B cell (primary cell): Measurements from ENCODE around the gene TCN2. TPM values are rescaled to one million over a fixed set of nuclear protein-coding genes. Genes with fewer than 3 reads are reported as not detected.

ENCODE experiments used
- ATAC-seq: fragments of 200-7000 bp; cut with Tn5 transposase; one replicate; pipeline ENCODE4 v1.10.0; 2021; ENCODE audit warnings: low read depth, mild to moderate bottlenecking, moderate number of reproducible peaks, moderate library complexity
- CTCF ChIA-PET: fragments of 350-600 bp; sonication (Branson Sonifier 250); formaldehyde crosslinking; loops from one replicate; lab custom pipeline; 2021; ENCODE audit warnings: antibody characterized with exemption, inconsistent platforms; lab: Charles Lee
- POLR2A ChIA-PET: fragments of 350-600 bp; sonication (Branson Sonifier 250); formaldehyde crosslinking; loops from one replicate; lab custom pipeline; 2021; ENCODE audit warnings: antibody characterized with exemption; lab: Charles Lee
- DNase-seq: peaks from one replicate; pipeline ENCODE4 v3.0.0; 2013
- H2AFZ ChIP-seq: 2 replicates; pipeline ENCODE4 v1.6.1; 2012; ENCODE audit warnings: mild to moderate bottlenecking, low read depth, low read length; ENCODE audit not compliant: insufficient read depth, poor library complexity, severe bottlenecking
- H3K27ac ChIP-seq, 2 donors: 1 replicate in 1 of 2; 2 replicates in 1 of 2; pipeline ENCODE4 v1.5.1; 2012 to 2013; ENCODE audit warnings: low read length in 2 of 2, mild to moderate bottlenecking in 2 of 2, moderate library complexity in 1 of 2
- H3K27me3 ChIP-seq, 4 experiments: fragments of 200-600 bp in 1 of 4; sonication (generic) in 1 of 4; replicated peaks in 1 of 4; 1 replicate in 2 of 4; 2 replicates in 2 of 4; pipeline versions ENCODE4 v1.6.1 to v1.7.0; 2013 to 2016; ENCODE audit warnings: low read length in 3 of 4, mild to moderate bottlenecking in 2 of 4, mixed read lengths in 1 of 4, moderate library complexity in 1 of 4; ENCODE audit not compliant: insufficient read depth in 4 of 4, control insufficient read depth in 3 of 4; ENCODE audit errors: control extremely low read depth in 1 of 4
- H3K36me3 ChIP-seq, 2 experiments: replicated peaks in 1 of 2; 1 replicate in 1 of 2; 2 replicates in 1 of 2; pipeline versions ENCODE4 v1.6.1 to v1.7.1; 2013; ENCODE audit warnings: low read length in 1 of 2; ENCODE audit not compliant: insufficient read depth in 2 of 2, control insufficient read depth in 1 of 2; ENCODE audit errors: control extremely low read depth in 1 of 2, extremely low read depth in 1 of 2
- H3K4me1 ChIP-seq, 2 donors: fragments of 200-600 bp in 1 of 2; sonication (generic) in 1 of 2; 1 replicate in 1 of 2; 2 replicates in 1 of 2; pipeline versions ENCODE4 v1.5.1 to v1.6.1; 2013 to 2017; ENCODE audit warnings: low read length in 2 of 2; ENCODE audit not compliant: control insufficient read depth in 2 of 2, insufficient read depth in 2 of 2
- H3K4me2 ChIP-seq: replicated peaks from 2 replicates; pipeline ENCODE3; 2012; ENCODE audit warnings: mild to moderate bottlenecking, low read depth, low read length; ENCODE audit not compliant: poor library complexity, severe bottlenecking
- H3K4me3 ChIP-seq, 5 experiments: fragments of 200-600 bp in 1 of 5; sonication (generic) in 1 of 5; 1 replicate in 3 of 5; 2 replicates in 2 of 5; pipeline versions ENCODE4 v1.5.1 to v1.7.0; 2011 to 2016; ENCODE audit warnings: low read length in 4 of 5, mild to moderate bottlenecking in 4 of 5, low read depth in 2 of 5, control low read depth in 1 of 5, moderate library complexity in 1 of 5; ENCODE audit not compliant: insufficient read depth in 1 of 5; ENCODE audit errors: control extremely low read depth in 1 of 5, extremely low read depth in 1 of 5
- H3K79me2 ChIP-seq: fragments of 200-600 bp; sonication (generic); one replicate; pipeline ENCODE4 v1.6.0; 2016; ENCODE audit warnings: low read length; ENCODE audit not compliant: control insufficient read depth, insufficient read depth
- H3K9ac ChIP-seq: fragments of 200-600 bp; sonication (generic); 2 replicates; pipeline ENCODE4 v1.6.1; 2017; ENCODE audit warnings: mild to moderate bottlenecking, low read length, moderate library complexity
- H3K9me3 ChIP-seq, 3 donors: one replicate each; pipeline versions ENCODE4 v1.6.1 to v1.7.1; 2013; ENCODE audit warnings: low read length in 2 of 3; ENCODE audit not compliant: control insufficient read depth in 2 of 3, insufficient read depth in 1 of 3; ENCODE audit errors: control extremely low read depth in 1 of 3
- H4K20me1 ChIP-seq: 2 replicates; pipeline ENCODE4 v1.6.0; 2012; ENCODE audit warnings: mild to moderate bottlenecking, low read length; ENCODE audit not compliant: insufficient read depth, control insufficient read depth, poor library complexity, severe bottlenecking
- H3K27ac Mint-ChIP-seq: one replicate; pipeline ENCODE4 v1.8.0; 2021; ENCODE audit warnings: mixed read lengths
- H3K27me3 Mint-ChIP-seq: one replicate; pipeline ENCODE4 v1.8.0; 2021; ENCODE audit warnings: mixed read lengths
- H3K4me1 Mint-ChIP-seq: one replicate; pipeline ENCODE4 v1.8.0; 2021; ENCODE audit warnings: mixed read lengths
- H3K4me3 Mint-ChIP-seq: one replicate; pipeline ENCODE4 v1.8.0; 2021; ENCODE audit warnings: mixed read lengths
- H3K9me3 Mint-ChIP-seq: one replicate; pipeline ENCODE4 v1.8.0; 2022; ENCODE audit warnings: mixed read lengths; ENCODE audit not compliant: insufficient read depth
- EZH2 ChIP-seq: IDR thresholded peaks from 2 replicates; pipeline ENCODE4 v1.6.1; 2012; ENCODE audit warnings: borderline replicate concordance, low read depth, mild to moderate bottlenecking, moderate library complexity, low read length; ENCODE audit not compliant: insufficient read depth, poor library complexity, severe bottlenecking
- WGBS: methylation state at CpG from one replicate; pipeline ENCODE4 v1.1.5; 2013; ENCODE audit warnings: missing lambda C conversion rate; ENCODE audit not compliant: insufficient coverage; 5-methylcytosine and 5-hydroxymethylcytosine counted together
- intact Hi-C: fragments of 100-400 bp; cut with micrococcal nuclease; formaldehyde crosslinking; loops from one replicate; pipeline ENCODE4 v1.10.0; 2022
- polyA plus RNA-seq: library from polyadenylated mRNA; depleted of rRNA; stranded (reverse); fragments of >200 nt; gene quantifications from 2 replicates; pipeline ENCODE4 v1.2.3, GENCODE V29; 2012
- total RNA-seq, 2 donors: library from RNA; stranded (reverse); fragments of 120-200 nt in 1 of 2; gene quantifications; 1 replicate in 1 of 2; 2 replicates in 1 of 2; pipeline versions ENCODE4 v1.2.3 to v1.2.4, GENCODE V29; 2013 to 2022
- TF ChIP-seq, protein P1 (sequence below): fragments of 200-600 bp; IDR thresholded peaks from one replicate; pipeline ENCODE4 v1.8.0; 2022; ENCODE audit warnings: antibody characterized with exemption, mild to moderate bottlenecking

TCN2 gene
- total and polyA plus RNA-seq, 2 donors (not counting 1 experiment from before 2014, with no cell fraction given), result 0.37 to 0.40 TPM

- Histone ChIP-seq H3K27me3 (peaks cover 0 to 3% (median 0%) of the 10 kb centered on the region in 4 experiments), H3K9ac (no peak overlapping the region), H3K4me3 (no peak overlapping the region), H3K79me2 (no peaks in the 10 kb centered on the region), H3K4me1 (no peaks in the 10 kb centered on the region), H2AFZ (no peak overlapping the region), H3K36me3 (no peaks in the 10 kb centered on the region), H3K9me3 (no peaks in the 10 kb centered on the region), H3K27ac (no peak overlapping the region), H3K4me2 (no peak overlapping the region), H4K20me1 (no peaks in the 10 kb centered on the region)
- Mint-ChIP-seq H3K4me1 (no peaks in the 10 kb centered on the region), H3K27me3 (peaks cover 18% of the 10 kb centered on the region), H3K27ac (no peak overlapping the region), H3K9me3 (no peaks in the 10 kb centered on the region), H3K4me3 (no peak overlapping the region)
- DNase-seq (no peak), ATAC-seq (no peak)
- TF ChIP-seq EZH2, result no peak
- 87% methylated on average over 8 of the region's 8 CpGs for WGBS
- CTCF ChIA-PET, result no interaction called here
- POLR2A ChIA-PET, result no interaction called here
- intact Hi-C loops, result no loop called here
Observed at GRCh38 chr22:30564045-30564760, 42.8 kb upstream of the TCN2 start.

GRCh38 chr22:30564761-30565119, 42.2 kb upstream of the TCN2 start:
- CTCF ChIA-PET, result no interaction called here
- H3K27me3 Mint-ChIP-seq, result peaks cover 15% of the 10 kb centered on the region
- H3K27ac Mint-ChIP-seq, result no peak overlapping the region
- Histone ChIP-seq H2AFZ (no peak overlapping the region), H3K79me2 (no peaks in the 10 kb centered on the region), H3K36me3 (no peaks in the 10 kb centered on the region), H3K27me3 (peaks cover 0 to 3% (median 0%) of the 10 kb centered on the region in 4 experiments), H3K4me2 (no peak overlapping the region), H3K27ac (no peak overlapping the region), H3K9me3 (no peaks in the 10 kb centered on the region), H3K4me1 (no peaks in the 10 kb centered on the region), H3K4me3 (no peak overlapping the region), H4K20me1 (no peaks in the 10 kb centered on the region), H3K9ac (no peak overlapping the region)
- no peaks in the 10 kb centered on the region for H3K9me3 Mint-ChIP-seq
- intact Hi-C loops, result no loop called here
- POLR2A ChIA-PET, result no interaction called here
- DNase-seq (no peak), ATAC-seq (no peak)
- H3K4me3 Mint-ChIP-seq, result no peak overlapping the region
- 50% methylated on average over 1 of the region's 3 CpGs for WGBS
- TF ChIP-seq, protein P1, sequence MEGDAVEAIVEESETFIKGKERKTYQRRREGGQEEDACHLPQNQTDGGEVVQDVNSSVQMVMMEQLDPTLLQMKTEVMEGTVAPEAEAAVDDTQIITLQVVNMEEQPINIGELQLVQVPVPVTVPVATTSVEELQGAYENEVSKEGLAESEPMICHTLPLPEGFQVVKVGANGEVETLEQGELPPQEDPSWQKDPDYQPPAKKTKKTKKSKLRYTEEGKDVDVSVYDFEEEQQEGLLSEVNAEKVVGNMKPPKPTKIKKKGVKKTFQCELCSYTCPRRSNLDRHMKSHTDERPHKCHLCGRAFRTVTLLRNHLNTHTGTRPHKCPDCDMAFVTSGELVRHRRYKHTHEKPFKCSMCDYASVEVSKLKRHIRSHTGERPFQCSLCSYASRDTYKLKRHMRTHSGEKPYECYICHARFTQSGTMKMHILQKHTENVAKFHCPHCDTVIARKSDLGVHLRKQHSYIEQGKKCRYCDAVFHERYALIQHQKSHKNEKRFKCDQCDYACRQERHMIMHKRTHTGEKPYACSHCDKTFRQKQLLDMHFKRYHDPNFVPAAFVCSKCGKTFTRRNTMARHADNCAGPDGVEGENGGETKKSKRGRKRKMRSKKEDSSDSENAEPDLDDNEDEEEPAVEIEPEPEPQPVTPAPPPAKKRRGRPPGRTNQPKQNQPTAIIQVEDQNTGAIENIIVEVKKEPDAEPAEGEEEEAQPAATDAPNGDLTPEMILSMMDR, result no peak
- TF ChIP-seq EZH2, result no peak
- no peaks in the 10 kb centered on the region for H3K4me1 Mint-ChIP-seq
